Osteoblast (primary cell): ENCODE results near the gene NEURL2. TPM values are rescaled to one million over a fixed set of nuclear protein-coding genes. Genes with fewer than 3 reads are reported as not detected.

Experiments used
- DNase-seq: peaks from one replicate; pipeline ENCODE4 v3.0.0; 2011; ENCODE audit warnings: low spot score, mixed read lengths; ENCODE audit not compliant: insufficient read length; ENCODE audit errors: missing footprints
- H2AFZ ChIP-seq: 2 replicates; pipeline ENCODE4 v1.6.0; 2011; ENCODE audit warnings: mild to moderate bottlenecking, low read length
- H3K27ac ChIP-seq: 2 replicates; pipeline ENCODE4 v1.5.1; 2011; ENCODE audit warnings: mild to moderate bottlenecking, low read depth, low read length, moderate library complexity
- H3K27me3 ChIP-seq: 2 replicates; pipeline ENCODE4 v1.6.0; 2012; ENCODE audit warnings: mild to moderate bottlenecking, control low read depth, inconsistent platforms, low read length, moderate library complexity; ENCODE audit not compliant: insufficient read depth
- H3K36me3 ChIP-seq: 2 replicates; pipeline ENCODE4 v1.5.1; 2011; ENCODE audit warnings: mild to moderate bottlenecking, low read length, control low read depth, moderate library complexity; ENCODE audit not compliant: insufficient read depth
- H3K4me1 ChIP-seq: 2 replicates; pipeline ENCODE4 v1.5.1; 2011; ENCODE audit warnings: mild to moderate bottlenecking, low read length, control low read depth, moderate library complexity; ENCODE audit not compliant: insufficient read depth
- H3K4me2 ChIP-seq: 2 replicates; pipeline ENCODE4 v1.6.0; 2011; ENCODE audit warnings: mild to moderate bottlenecking, low read length; ENCODE audit not compliant: insufficient read depth
- H3K4me3 ChIP-seq: fragments of 200-600 bp; sonication (generic); 3 replicates; pipeline ENCODE4 v1.5.1; 2012; ENCODE audit warnings: mild to moderate bottlenecking, low read length, inconsistent platforms; ENCODE audit not compliant: insufficient read depth
- H3K79me2 ChIP-seq: 2 replicates; pipeline ENCODE4 v1.6.0; 2012; ENCODE audit warnings: mild to moderate bottlenecking, low read length, control low read depth, inconsistent platforms; ENCODE audit not compliant: insufficient read depth
- H3K9me3 ChIP-seq: 2 replicates; pipeline ENCODE4 v1.5.1; 2011; ENCODE audit warnings: low read depth, low read length, control low read depth
- H4K20me1 ChIP-seq: 2 replicates; pipeline ENCODE4 v1.6.0; 2012; ENCODE audit warnings: mild to moderate bottlenecking, low read length, control low read depth; ENCODE audit not compliant: insufficient read depth
- CTCF ChIP-seq: IDR thresholded peaks from 2 replicates; pipeline ENCODE4 v1.5.1; 2011; ENCODE audit warnings: mild to moderate bottlenecking, low read depth, low read length, moderate library complexity; ENCODE audit errors: extremely low read depth
- total RNA-seq: library from RNA; depleted of rRNA; stranded (reverse); fragments of >200 nt; gene quantifications from 2 replicates; pipeline ENCODE4 v1.2.3, GENCODE V29; 2012

NEURL2 gene
- total RNA-seq, 1 donor, result 4.7 TPM

GRCh38 chr20:45850926-45851325 lies 40.1 kb downstream of the NEURL2 start:
- Histone ChIP-seq H3K79me2 (peaks cover 19% of the 10 kb centered on the region), H2AFZ (no peak overlapping the region), H3K27ac (no peak overlapping the region), H4K20me1 (peaks cover 11% of the 10 kb centered on the region), H3K4me1 (peaks cover 2% of the 10 kb centered on the region), H3K4me3 (no peak overlapping the region), H3K4me2 (no peak overlapping the region), H3K27me3 (no peaks in the 10 kb centered on the region), H3K36me3 (peaks cover 22% of the 10 kb centered on the region), H3K9me3 (no peaks in the 10 kb centered on the region)
- DNase-seq, result no peak
- TF ChIP-seq CTCF, result no peak

- Histone ChIP-seq H3K4me3 (no peak overlapping the region), H3K4me2 (no peak overlapping the region), H4K20me1 (peaks cover 8% of the 10 kb centered on the region), H3K36me3 (peaks cover 26% of the 10 kb centered on the region), H3K9me3 (no peaks in the 10 kb centered on the region), H3K4me1 (no peaks in the 10 kb centered on the region), H3K79me2 (peaks cover 15% of the 10 kb centered on the region), H2AFZ (no peak overlapping the region), H3K27ac (no peak overlapping the region), H3K27me3 (no peaks in the 10 kb centered on the region)
- no peak for DNase-seq
- no peak for TF ChIP-seq CTCF
These were observed 40.8 kb downstream of the NEURL2 start for GRCh38 chr20:45850238-45850637.

- Histone ChIP-seq H3K4me1 (no peaks in the 10 kb centered on the region), H3K27ac (no peak overlapping the region), H3K4me3 (no peak overlapping the region), H3K27me3 (no peaks in the 10 kb centered on the region), H3K79me2 (peaks cover 6% of the 10 kb centered on the region), H4K20me1 (peaks cover 4% of the 10 kb centered on the region), H2AFZ (no peak overlapping the region), H3K4me2 (no peak overlapping the region), H3K36me3 (peaks cover 31% of the 10 kb centered on the region), H3K9me3 (no peaks in the 10 kb centered on the region)
- no peak for DNase-seq
- no peak for TF ChIP-seq CTCF
These were observed 41.9 kb downstream of the NEURL2 start for GRCh38 chr20:45848969-45849582.

GRCh38 chr20:45848421-45848820 lies 42.6 kb downstream of the NEURL2 start:
- Histone ChIP-seq H2AFZ (no peak overlapping the region), H3K4me3 (no peak overlapping the region), H4K20me1 (peaks cover 4% of the 10 kb centered on the region), H3K9me3 (no peaks in the 10 kb centered on the region), H3K4me1 (no peaks in the 10 kb centered on the region), H3K4me2 (no peak overlapping the region), H3K79me2 (peaks cover 2% of the 10 kb centered on the region), H3K27me3 (no peaks in the 10 kb centered on the region), H3K36me3 (peaks cover 37% of the 10 kb centered on the region), H3K27ac (no peak overlapping the region)
- no peak for TF ChIP-seq CTCF
- no peak for DNase-seq
